Activated T-cell treated with anti-CD3 and anti-CD28 coated beads, Interleukin-2, amount 50 U/mL, for 1 hour (primary cell): ENCODE results near the gene MTMR11.
"Not testable (repeated sequence)": the region's sequence is repeated elsewhere in the genome, so short reads cannot be mapped to it uniquely, and the experiment has no call there.

ENCODE experiments used
- DNase-seq: peaks from one replicate; pipeline ENCODE4 v3.0.0-alpha.2; 2020

MTMR11 gene, protein sequence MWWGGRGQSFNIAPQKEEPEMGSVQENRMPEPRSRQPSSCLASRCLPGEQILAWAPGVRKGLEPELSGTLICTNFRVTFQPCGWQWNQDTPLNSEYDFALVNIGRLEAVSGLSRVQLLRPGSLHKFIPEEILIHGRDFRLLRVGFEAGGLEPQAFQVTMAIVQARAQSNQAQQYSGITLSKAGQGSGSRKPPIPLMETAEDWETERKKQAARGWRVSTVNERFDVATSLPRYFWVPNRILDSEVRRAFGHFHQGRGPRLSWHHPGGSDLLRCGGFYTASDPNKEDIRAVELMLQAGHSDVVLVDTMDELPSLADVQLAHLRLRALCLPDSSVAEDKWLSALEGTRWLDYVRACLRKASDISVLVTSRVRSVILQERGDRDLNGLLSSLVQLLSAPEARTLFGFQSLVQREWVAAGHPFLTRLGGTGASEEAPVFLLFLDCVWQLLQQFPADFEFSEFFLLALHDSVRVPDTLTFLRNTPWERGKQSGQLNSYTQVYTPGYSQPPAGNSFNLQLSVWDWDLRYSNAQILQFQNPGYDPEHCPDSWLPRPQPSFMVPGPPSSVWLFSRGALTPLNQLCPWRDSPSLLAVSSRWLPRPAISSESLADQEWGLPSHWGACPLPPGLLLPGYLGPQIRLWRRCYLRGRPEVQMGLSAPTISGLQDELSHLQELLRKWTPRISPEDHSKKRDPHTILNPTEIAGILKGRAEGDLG

GRCh38 chr1:149936170-149936991 is at the start of gene MTMR11:
TSS of gene MTMR11 (minus strand) at chr1:149936879. CDS start at chr1:149936647, 232 bp downstream.
- DNase-seq = no peak

DNA sequence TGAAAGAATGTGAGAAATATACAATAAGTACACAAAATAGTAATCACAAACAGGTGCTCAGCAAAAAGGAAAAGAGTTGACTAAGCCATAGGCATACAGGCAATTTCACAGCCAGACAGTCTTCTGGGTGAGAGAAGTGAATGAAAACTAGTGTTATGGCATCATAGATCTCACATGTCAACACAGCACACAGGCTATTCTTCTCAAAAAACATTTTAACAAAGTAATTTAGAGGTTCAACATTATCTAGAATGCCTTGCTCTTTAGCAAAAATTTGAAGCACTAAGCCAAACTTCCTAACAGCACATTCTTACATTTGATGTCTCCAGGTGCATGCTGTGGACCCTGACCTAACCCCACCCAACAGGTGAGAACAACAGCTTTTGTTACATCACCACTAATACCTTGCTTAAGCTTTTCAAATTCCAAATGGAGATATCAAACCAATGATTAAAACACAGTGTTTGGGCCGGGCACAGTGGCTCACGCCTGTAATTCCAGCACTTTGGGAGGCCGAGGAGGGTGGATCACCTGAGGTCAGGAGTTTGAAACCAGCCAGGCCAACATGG is 43.4 kb upstream of the MTMR11 start:
- no peak for DNase-seq

- DNase-seq = no peak
These were observed 42.7 kb upstream of the MTMR11 start for GRCh38 chr1:149979245-149979971.

- no peak for DNase-seq
These were observed 41.9 kb upstream of the MTMR11 start for GRCh38 chr1:149978547-149979023.

- no peak for DNase-seq
These were observed 40.7 kb upstream of the MTMR11 start for GRCh38 chr1:149977345-149977744.

GRCh38 chr1:149972547-149972946 is 35.9 kb upstream of the MTMR11 start:
- no peak for DNase-seq

DNA sequence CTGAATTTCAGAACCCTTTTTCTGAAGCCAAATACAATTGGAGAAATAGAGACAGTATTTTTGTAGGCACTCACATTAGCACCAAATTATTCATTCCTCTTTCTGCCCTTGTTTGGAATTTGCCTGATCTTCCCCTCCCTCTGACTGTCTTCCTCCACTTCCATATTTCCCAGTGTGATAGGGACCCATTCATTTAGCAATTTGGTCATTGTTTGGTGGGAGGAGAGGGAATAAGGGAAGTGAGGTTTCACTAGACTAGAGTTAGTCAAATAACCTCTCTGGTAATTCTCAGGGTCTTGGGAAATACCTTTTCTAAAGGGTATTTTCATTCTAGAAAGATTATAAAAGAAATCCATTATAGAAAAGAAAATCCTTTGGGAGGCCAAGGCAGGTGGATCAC is 31.0 kb upstream of the MTMR11 start:
- DNase-seq = no peak

GRCh38 chr1:149967041-149967440 is 30.4 kb upstream of the MTMR11 start:
- DNase-seq = no peak

GRCh38 chr1:149966405-149966804 is 29.7 kb upstream of the MTMR11 start:
- no peak for DNase-seq

- no peak for DNase-seq
These were observed 28.8 kb upstream of the MTMR11 start for GRCh38 chr1:149965440-149965839.

- DNase-seq = no peak
These were observed 26.7 kb upstream of the MTMR11 start for GRCh38 chr1:149963358-149963757.

- DNase-seq = no peak
These were observed 26.1 kb upstream of the MTMR11 start for GRCh38 chr1:149962736-149963135.

DNA sequence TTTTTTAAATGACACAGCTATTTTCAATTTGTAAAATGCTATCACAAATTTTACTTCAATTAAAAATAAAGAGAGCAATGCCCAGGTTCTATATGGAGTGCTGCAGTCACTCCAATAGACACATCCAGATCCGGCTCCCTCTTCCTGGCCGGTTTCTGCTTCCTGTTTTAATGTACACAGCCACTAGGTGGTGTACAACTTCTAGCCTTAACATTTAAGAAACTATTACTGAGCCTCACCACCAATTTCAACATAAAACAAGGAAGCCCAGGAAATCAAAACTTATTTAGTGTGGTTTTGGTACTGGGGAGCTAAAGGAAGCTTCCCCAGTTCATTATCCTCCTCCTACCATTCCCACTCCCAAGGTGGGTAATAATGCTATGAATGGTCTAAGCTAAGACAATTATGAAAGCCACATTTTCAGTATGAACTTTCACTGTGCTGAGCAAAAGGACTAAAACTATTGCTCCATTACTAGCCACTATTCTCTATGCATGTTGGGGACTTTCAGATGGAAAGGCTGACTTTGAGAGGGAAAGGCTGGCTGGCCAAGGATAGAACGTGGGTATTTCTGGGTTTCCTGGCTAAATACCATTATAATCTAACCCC is 25.5 kb upstream of the MTMR11 start:
- no peak for DNase-seq

- not testable (repeated sequence) for DNase-seq
These were observed 20.9 kb upstream of the MTMR11 start for GRCh38 chr1:149957548-149957947.

GRCh38 chr1:149949911-149950310 is 13.2 kb upstream of the MTMR11 start:
- no peak for DNase-seq

DNA sequence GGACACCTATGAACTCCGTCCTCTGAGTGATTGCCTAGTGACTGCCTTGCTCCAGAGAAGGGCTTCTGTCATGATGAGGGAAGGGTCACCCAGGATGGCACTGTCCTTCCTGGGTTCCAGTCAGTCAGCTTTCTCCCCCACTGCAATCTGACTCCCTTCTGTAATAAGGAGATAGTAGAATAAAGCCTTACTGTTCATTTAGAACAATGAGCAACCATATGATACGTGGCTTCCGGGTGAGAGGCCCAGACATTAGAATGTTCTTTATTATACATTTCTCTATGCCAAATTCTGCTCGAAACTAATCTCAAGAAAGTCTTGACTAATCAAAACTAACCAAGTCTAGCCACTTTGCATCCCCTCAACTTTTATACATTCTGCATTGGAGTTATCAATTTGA is 8.5 kb upstream of the MTMR11 start:
- no peak for DNase-seq

GRCh38 chr1:149942885-149943284 is 6.2 kb upstream of the MTMR11 start:
- DNase-seq = no peak

DNA sequence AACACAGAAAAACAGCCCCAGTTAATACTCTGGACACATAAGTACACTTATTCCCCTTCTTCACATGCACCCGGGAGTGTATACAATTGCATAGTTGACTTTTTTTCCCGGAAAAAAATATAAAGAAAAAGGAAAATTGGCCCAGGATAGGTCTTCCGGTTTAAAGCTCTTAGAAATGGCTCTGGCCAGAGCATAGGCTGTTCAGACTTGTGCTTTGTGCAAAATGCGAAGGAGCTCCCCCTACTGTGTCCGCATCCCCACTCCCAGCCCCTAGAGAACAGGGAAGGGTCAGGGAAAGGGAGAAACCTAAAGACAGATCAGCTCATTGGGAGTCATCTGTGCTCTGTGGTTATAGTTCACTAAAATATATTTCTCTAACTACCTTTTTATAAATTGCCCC is 5.5 kb upstream of the MTMR11 start:
- no peak for DNase-seq

- DNase-seq = no peak
These were observed 3.7 kb upstream of the MTMR11 start for GRCh38 chr1:149940427-149940826.

GRCh38 chr1:149938668-149939003 is 2.0 kb upstream of the MTMR11 start:
- not testable (repeated sequence) for DNase-seq

GRCh38 chr1:149937759-149938158 is 1.1 kb upstream of the MTMR11 start:
- DNase-seq = no peak
